NCI-H446 treated with DMSO at 0.1 percent for 48 hours (cell line): ENCODE measurements around the gene COMMD1.
"Not testable (repeated sequence)": the region's sequence is repeated elsewhere in the genome, so short reads cannot be mapped to it uniquely, and the experiment has no call there.

ENCODE experiments used
- DNase-seq: peaks from one replicate; lab custom pipeline; 2025; lab: John Stamatoyannopoulos, UW

Gene COMMD1

GRCh38 chr2:62074233-62074632, 168.8 kb downstream of the COMMD1 start:
- DNase-seq = no peak

- no peak for DNase-seq
Measured at GRCh38 chr2:62076980-62077638, 171.6 kb downstream of the COMMD1 start.

DNA sequence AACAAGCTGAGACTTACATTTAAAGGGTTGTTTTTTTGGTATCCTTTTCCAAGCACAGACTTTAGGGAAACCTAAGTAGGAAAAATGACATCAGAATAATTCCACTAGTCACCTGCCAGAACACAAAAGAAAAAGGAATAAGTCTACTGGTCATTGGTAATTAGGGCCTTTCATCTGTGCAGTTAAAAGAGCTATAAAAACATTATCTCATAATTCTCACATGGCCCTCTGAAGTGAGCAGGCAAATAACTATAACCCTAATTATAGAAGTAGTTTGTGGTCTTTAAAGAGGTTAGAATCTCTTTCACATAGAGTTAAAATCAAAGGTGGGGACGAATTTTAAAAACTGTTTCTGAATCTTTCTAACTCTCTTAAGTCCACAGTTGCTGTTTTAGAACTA, 179.3 kb downstream of the COMMD1 start:
- no peak for DNase-seq

GRCh38 chr2:62089658-62090057, 184.2 kb downstream of the COMMD1 start:
- DNase-seq = no peak

DNA sequence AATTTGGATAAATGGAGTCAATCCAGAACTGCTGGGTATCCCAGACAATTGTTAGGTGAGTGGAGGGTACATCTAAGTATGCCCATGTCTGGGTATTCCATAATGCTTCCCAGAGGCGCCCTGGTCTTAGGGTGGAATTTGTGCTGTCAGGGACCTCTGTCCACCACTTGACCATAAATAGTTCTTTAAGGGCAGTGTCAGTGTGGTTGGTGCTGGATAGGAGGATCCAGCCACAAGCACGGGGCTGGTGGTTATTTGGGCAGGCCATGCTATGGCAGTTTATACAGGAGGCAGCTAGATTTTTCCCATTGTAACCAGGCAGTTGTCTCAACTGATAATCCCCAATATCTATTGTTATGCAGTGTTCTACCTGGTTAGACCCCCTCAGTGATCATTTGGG, 186.0 kb downstream of the COMMD1 start:
- no peak for DNase-seq

DNA sequence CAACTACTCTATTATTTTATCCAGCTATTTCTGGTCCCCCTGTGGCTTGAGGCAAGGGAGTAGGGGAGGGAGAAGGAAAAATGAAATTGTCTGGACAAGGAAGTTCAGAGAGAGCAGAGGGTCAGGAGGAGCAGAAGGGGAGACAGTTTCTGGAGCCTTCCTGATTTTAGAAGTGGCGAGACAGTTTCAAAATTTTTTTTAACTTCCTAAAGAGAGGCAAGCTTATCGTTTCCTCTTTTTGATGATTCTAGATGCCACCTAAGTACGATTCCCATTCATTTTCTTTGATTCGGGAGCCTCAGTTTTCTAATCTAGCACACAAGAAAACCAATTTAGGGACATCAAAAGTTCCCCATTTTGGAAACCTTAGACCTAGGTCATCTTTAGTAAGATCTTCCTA, 193.6 kb downstream of the COMMD1 start:
- DNase-seq = no peak

- DNase-seq = no peak
Measured at GRCh38 chr2:62099523-62100175, 194.2 kb downstream of the COMMD1 start.

DNA sequence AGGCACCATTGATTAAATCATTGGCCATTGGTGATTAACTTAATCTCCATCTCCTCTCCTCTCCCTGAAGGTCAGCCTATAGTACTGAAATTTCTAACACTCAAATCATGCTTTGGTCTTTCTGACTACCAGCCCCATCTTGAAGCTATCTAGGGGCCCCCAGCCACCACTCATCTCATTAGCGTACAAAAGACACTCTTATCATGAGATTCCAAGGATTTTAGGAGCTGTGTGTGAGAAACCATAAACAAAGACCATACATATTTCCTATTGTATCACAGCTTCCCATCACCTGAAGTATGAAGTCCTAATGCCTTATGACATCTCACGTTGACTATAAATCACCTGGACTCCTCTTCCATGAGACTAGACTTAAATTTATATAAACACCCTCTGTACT, 196.4 kb downstream of the COMMD1 start:
- DNase-seq = no peak

- DNase-seq = no peak
Measured at GRCh38 chr2:62102402-62102920, 197.0 kb downstream of the COMMD1 start.

- DNase-seq = no peak
Measured at GRCh38 chr2:62109554-62109953, 204.1 kb downstream of the COMMD1 start.

GRCh38 chr2:62110415-62111025, 205.0 kb downstream of the COMMD1 start:
- DNase-seq = no peak

DNA sequence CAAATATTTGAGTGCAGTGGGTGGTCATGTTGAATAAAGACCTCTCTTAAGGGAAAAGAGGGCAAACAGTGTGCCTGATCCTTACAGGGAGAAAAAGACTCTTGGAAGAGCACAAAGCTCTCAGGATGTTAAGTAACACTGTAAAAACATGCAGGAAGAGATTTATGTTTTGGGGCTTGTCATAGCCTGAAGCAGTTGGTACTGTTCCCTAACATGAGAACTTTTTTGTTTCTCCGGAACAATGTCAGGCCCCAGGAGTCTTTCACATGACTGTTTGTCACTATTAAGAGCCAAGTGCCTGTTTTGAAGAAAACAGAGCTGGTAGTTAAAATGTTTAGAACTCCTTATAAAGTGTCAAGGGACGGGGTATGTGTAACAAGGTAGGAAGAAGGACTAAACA, 206.7 kb downstream of the COMMD1 start:
- DNase-seq = no peak

DNA sequence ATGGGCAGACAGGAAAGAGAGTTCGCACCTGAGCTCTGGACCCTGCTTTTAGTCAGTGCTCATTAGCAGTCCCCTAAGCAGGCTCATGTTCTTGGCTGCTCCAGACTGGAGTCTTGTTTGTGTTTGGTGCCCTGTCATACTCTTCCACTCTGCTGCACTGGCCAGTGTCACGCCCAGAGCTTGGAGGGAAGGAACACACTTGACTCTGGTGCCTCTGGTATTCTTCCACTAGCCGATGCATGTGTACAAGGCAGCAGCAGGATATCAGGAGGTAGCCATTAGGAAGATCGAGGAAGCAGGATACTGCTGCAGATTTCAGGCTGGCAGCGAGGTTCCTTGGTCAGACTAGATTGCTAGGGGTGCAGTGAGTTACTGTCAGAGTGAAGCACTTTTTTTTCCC, 209.1 kb downstream of the COMMD1 start:
- DNase-seq = no peak

- DNase-seq = no peak
Measured at GRCh38 chr2:62116983-62117382, 211.5 kb downstream of the COMMD1 start.

GRCh38 chr2:62118160-62118559, 212.7 kb downstream of the COMMD1 start:
- DNase-seq = no peak

DNA sequence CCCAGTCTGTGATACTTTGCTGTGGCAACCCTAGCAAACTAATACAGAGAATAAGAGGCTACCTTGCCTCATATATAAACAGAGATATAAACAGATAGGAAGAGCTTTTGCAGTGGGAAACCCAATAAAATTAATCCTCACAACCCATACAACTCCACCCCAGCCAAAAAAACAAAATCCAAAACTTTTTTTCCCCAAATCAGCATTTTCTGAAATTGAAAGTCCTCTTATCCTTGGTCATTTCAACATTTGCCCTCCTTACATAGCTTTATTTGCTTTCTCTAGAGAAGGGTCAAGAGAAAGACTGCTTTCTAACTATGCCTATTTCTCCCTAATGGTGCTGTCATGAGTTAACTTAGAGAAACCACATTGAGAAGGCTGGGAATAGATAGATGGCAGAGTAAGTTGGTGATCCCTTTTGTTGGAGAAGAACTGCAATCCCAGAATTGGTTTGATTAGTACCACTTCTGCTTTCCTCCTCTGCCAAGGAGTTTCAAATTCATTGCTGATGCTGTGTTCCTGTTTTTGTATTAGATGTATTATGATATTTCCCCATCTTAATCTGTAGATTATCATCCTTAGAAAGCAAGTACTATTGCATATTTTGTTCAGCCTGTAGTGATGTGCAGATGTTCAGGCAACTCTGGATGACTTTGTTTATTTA, 214.0 kb downstream of the COMMD1 start:
- DNase-seq = no peak

GRCh38 chr2:62126239-62126638, 220.8 kb downstream of the COMMD1 start:
- not testable (repeated sequence) for DNase-seq

DNA sequence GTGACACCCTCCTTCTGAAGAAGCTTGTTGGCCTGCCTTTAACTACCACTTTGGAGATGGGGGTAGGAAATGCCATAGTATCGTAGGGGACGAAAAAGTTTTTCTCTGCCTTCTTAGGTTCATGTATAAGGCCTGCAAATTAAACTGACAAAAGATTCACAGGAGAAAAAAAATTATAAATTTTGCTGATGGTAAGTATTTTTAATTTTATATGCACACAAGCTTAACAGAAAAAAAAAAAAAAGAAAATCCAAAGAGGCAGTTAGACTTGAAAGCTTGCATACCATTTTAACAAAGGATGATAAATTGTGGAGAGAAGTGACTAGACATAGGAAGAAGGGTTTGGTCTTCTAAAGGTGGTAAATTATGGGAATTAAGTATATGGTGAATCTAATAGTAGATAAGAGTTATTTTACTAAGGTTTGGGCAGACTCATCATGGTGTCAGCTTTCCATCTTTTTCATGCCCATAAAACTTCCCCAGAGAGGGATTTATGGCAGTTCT, 227.9 kb downstream of the COMMD1 start:
- DNase-seq = no peak

- no peak for DNase-seq
Measured at GRCh38 chr2:62136956-62137830, 231.7 kb downstream of the COMMD1 start.

DNA sequence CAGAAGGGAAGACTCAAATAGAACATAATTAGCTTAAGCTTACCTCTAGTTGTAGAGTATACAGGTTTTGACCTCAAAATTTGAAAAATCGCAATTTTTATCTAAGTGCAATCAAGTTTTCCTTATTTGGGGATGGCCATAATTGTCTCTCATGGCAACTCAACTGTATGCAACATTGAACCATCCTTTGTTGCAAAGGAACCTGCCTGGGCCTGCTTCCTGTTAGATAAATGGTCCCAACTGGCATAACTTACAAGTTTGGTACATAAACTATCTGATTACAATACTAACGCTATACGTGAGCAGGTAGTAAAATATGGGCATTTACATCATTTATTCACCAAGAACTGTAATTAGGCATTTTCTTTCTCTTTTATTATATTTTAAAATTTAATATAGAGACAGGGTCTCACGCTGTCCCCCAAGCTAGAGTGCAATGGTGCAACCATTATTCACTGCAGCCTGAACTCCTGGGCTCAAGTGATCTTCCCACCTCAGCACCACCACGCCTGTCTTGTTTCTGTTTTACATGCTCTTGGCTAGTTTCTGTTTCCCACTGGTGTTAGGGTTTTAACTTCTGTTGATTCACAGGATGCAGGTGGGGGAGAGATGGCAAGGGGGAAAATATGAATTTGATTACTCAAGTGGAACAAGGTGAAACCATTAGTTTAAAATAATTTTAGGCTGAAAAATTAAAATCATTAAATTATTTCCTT, 235.1 kb downstream of the COMMD1 start:
- no peak for DNase-seq
